PC-9 (cell line): ENCODE data around the gene ING4. TPM values are rescaled to one million over a fixed set of nuclear protein-coding genes. Genes with fewer than 3 reads are reported as not detected.

Experiments used
- BruUV-seq: library from RNA; stranded (reverse); fragments of 400-500 nt; replicated peaks from 2 replicates; lab custom pipeline; 2021; lab: Mats Ljungman, UMichigan
- CTCF ChIA-PET: fragments of 300-600 bp; sonication (Branson Sonifier 250); formaldehyde crosslinking; loops from one replicate; lab custom pipeline; 2022; ENCODE audit warnings: antibody characterized with exemption; lab: Charles Lee
- POLR2A ChIA-PET: fragments of 300-600 bp; sonication (Branson Sonifier 250); formaldehyde crosslinking; loops from one replicate; lab custom pipeline; 2022; ENCODE audit warnings: antibody characterized with exemption; ENCODE audit not compliant: unreplicated experiment; lab: Charles Lee
- DNase-seq, 2 experiments: peaks; one replicate each; pipeline versions ENCODE4 v3.0.0 to v3.0.0-alpha.2; 2015 to 2022; ENCODE audit warnings: mixed read lengths in 1 of 2
- H2AFZ ChIP-seq: fragments of 200-600 bp; sonication (generic); 2 replicates; pipeline ENCODE4 v1.8.1; 2017; ENCODE audit warnings: antibody characterized with exemption
- H3F3A ChIP-seq: fragments of 200-600 bp; sonication (generic); 2 replicates; pipeline ENCODE4 v1.8.1; 2017; ENCODE audit warnings: antibody characterized with exemption, mild to moderate bottlenecking, low read depth; ENCODE audit not compliant: insufficient read depth
- H3K27ac ChIP-seq: fragments of 200-600 bp; sonication (generic); 2 replicates; pipeline ENCODE4 v1.6.1; 2016; ENCODE audit warnings: mixed run types
- H3K27me3 ChIP-seq: fragments of 200-600 bp; sonication (generic); 2 replicates; pipeline ENCODE4 v1.6.1; 2016; ENCODE audit warnings: low read depth, mixed run types; ENCODE audit not compliant: insufficient read depth
- H3K36me3 ChIP-seq: fragments of 200-600 bp; sonication (generic); 2 replicates; pipeline ENCODE4 v1.6.1; 2016; ENCODE audit warnings: low read depth, mixed run types
- H3K4me1 ChIP-seq: fragments of 200-600 bp; sonication (generic); replicated peaks from 2 replicates; pipeline ENCODE4 v1.6.1; 2016; ENCODE audit warnings: mixed run types; ENCODE audit not compliant: insufficient read depth
- H3K4me2 ChIP-seq: fragments of 200-600 bp; sonication (generic); 2 replicates; pipeline ENCODE4 v1.6.1; 2017; ENCODE audit warnings: mixed run types
- H3K4me3 ChIP-seq: fragments of 200-600 bp; sonication (generic); 2 replicates; pipeline ENCODE4 v1.6.1; 2016; ENCODE audit warnings: mixed run types
- H3K79me2 ChIP-seq: fragments of 200-600 bp; sonication (generic); 2 replicates; pipeline ENCODE4 v1.6.1; 2017; ENCODE audit warnings: low read depth, mixed run types
- H3K9me2 ChIP-seq: fragments of 200-600 bp; sonication (generic); 2 replicates; pipeline ENCODE4 v1.8.1; 2017; ENCODE audit warnings: mild to moderate bottlenecking; ENCODE audit not compliant: insufficient read depth
- H3K9me3 ChIP-seq: fragments of 200-600 bp; sonication (generic); 2 replicates; pipeline ENCODE4 v1.8.1; 2016; ENCODE audit warnings: low read depth; ENCODE audit not compliant: insufficient read depth
- H4K20me1 ChIP-seq: fragments of 200-600 bp; sonication (generic); 2 replicates; pipeline ENCODE4 v1.8.1; 2017; ENCODE audit not compliant: insufficient read depth
- CTCF ChIP-seq: fragments of 200-600 bp; sonication (generic); conservative IDR thresholded peaks from 2 replicates; pipeline ENCODE4 v1.6.1; 2017; ENCODE audit warnings: mixed run types, antibody characterized with exemption, mild to moderate bottlenecking, moderate library complexity
- EZH2 ChIP-seq: fragments of 200-600 bp; sonication (generic); IDR thresholded peaks from 2 replicates; pipeline ENCODE4 v1.8.0; 2017; ENCODE audit warnings: antibody characterized with exemption, low read depth
- intact Hi-C: fragments of 100-400 bp; cut with micrococcal nuclease; formaldehyde crosslinking; loops from one replicate; pipeline ENCODE4 v1.10.0; 2022; ENCODE audit not compliant: unreplicated experiment
- total RNA-seq: library from RNA; stranded (reverse); gene quantifications from 2 replicates; pipeline ENCODE4 v1.2.3, GENCODE V29; 2021

The ING4 gene
- total RNA-seq, 1 experiment from 2014 or later, result 88.7 TPM

GRCh38 chr12:6653987-6654386, 8.9 kb downstream of the ING4 start:
- no peak for TF ChIP-seq EZH2
- TF ChIP-seq CTCF, result no peak
- no peak for DNase-seq
- peaks cover 35% of the 10 kb centered on the region for H3K36me3 ChIP-seq
- H3K9me3 ChIP-seq, result no peaks in the 10 kb centered on the region
- no peaks in the 10 kb centered on the region for H3K9me2 ChIP-seq
- H3K27me3 ChIP-seq, result no peaks in the 10 kb centered on the region
- no peak overlapping the region for H3K4me2 ChIP-seq
- H3K4me1 ChIP-seq, result no peaks in the 10 kb centered on the region
- intact Hi-C loops, result no loop called here
- POLR2A ChIA-PET, result interaction anchor here (0.6 kb wide), 1 partner anchor 20 kb away, joined by 3 read pairs; no protein-coding TSS in a partner anchor
- H3F3A ChIP-seq, result 0 out of 2 replicates have a peak, but pooled peaks cover 6% of the 10 kb centered on the region
- no peak overlapping the region for H3K4me3 ChIP-seq
- no peak overlapping the region for H3K27ac ChIP-seq
- no peak overlapping the region for H2AFZ ChIP-seq
- no peaks in the 10 kb centered on the region; the same call in 1 of the 2 replicates for H4K20me1 ChIP-seq
- no peaks in the 10 kb centered on the region for H3K79me2 ChIP-seq
- CTCF ChIA-PET, result no interaction called here
- BruUV-seq, result no TSS peak

- DNase-seq, result no peak
- Histone ChIP-seq H3K79me2 (no peaks in the 10 kb centered on the region), H3K4me2 (no peak overlapping the region), H3K4me1 (no peaks in the 10 kb centered on the region), H3K4me3 (no peak overlapping the region), H2AFZ (no peak overlapping the region), H3K9me3 (no peaks in the 10 kb centered on the region), H4K20me1 (no peaks in the 10 kb centered on the region; the same call in 1 of the 2 replicates), H3K9me2 (no peaks in the 10 kb centered on the region), H3F3A (peaks cover 12% of the 10 kb centered on the region; the same call in 1 of the 2 replicates), H3K27me3 (no peaks in the 10 kb centered on the region), H3K36me3 (peaks cover 35% of the 10 kb centered on the region), H3K27ac (no peak overlapping the region)
- no TSS peak for BruUV-seq
- TF ChIP-seq EZH2 (no peak), CTCF (no peak)
- POLR2A ChIA-PET, result interaction anchor here (0.6 kb wide), 2 partner anchors 12 to 21 kb away, joined by 3 to 8 read pairs; no protein-coding TSS in a partner anchor
- intact Hi-C loops, result no loop called here
- CTCF ChIA-PET, result interaction anchor here (0.6 kb wide), 1 partner anchor 21 kb away, joined by 8 read pairs; no protein-coding TSS in a partner anchor
Observed at GRCh38 chr12:6653342-6653741, 9.6 kb downstream of the ING4 start.

GRCh38 chr12:6652391-6652790, 10.5 kb downstream of the ING4 start:
- TF ChIP-seq CTCF, result no peak
- TF ChIP-seq EZH2, result no peak
- BruUV-seq, result no TSS peak
- ChIA-PET CTCF (interaction anchor here (0.6 kb wide), 1 partner anchor 20 kb away, joined by 8 read pairs; no protein-coding TSS in a partner anchor), POLR2A (interaction anchor here (0.6 kb wide), 1 partner anchor 11 kb away, joined by 8 read pairs; no protein-coding TSS in a partner anchor)
- Histone ChIP-seq H3K79me2 (no peaks in the 10 kb centered on the region), H3K4me1 (no peaks in the 10 kb centered on the region), H3K27me3 (no peaks in the 10 kb centered on the region), H3K4me3 (no peak overlapping the region), H4K20me1 (no peaks in the 10 kb centered on the region; the same call in 1 of the 2 replicates), H3K9me2 (no peaks in the 10 kb centered on the region), H3K9me3 (no peaks in the 10 kb centered on the region), H3F3A (peaks cover 12% of the 10 kb centered on the region; the same call in 1 of the 2 replicates), H3K36me3 (peaks cover 35% of the 10 kb centered on the region), H3K4me2 (no peak overlapping the region), H2AFZ (no peak overlapping the region), H3K27ac (no peak overlapping the region)
- no peak for DNase-seq
- intact Hi-C loops, result no loop called here
